GM19035 (cell line): ENCODE data around the gene ROBO2.

ENCODE experiments used
- ATAC-seq: cut with Tn5 transposase; IDR thresholded peaks from one replicate; pipeline ENCODE4 v1.9.1; 2021; ENCODE audit not compliant: unreplicated experiment

The ROBO2 gene, protein sequence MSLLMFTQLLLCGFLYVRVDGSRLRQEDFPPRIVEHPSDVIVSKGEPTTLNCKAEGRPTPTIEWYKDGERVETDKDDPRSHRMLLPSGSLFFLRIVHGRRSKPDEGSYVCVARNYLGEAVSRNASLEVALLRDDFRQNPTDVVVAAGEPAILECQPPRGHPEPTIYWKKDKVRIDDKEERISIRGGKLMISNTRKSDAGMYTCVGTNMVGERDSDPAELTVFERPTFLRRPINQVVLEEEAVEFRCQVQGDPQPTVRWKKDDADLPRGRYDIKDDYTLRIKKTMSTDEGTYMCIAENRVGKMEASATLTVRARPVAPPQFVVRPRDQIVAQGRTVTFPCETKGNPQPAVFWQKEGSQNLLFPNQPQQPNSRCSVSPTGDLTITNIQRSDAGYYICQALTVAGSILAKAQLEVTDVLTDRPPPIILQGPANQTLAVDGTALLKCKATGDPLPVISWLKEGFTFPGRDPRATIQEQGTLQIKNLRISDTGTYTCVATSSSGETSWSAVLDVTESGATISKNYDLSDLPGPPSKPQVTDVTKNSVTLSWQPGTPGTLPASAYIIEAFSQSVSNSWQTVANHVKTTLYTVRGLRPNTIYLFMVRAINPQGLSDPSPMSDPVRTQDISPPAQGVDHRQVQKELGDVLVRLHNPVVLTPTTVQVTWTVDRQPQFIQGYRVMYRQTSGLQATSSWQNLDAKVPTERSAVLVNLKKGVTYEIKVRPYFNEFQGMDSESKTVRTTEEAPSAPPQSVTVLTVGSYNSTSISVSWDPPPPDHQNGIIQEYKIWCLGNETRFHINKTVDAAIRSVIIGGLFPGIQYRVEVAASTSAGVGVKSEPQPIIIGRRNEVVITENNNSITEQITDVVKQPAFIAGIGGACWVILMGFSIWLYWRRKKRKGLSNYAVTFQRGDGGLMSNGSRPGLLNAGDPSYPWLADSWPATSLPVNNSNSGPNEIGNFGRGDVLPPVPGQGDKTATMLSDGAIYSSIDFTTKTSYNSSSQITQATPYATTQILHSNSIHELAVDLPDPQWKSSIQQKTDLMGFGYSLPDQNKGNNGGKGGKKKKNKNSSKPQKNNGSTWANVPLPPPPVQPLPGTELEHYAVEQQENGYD (N-terminal part only)

DNA sequence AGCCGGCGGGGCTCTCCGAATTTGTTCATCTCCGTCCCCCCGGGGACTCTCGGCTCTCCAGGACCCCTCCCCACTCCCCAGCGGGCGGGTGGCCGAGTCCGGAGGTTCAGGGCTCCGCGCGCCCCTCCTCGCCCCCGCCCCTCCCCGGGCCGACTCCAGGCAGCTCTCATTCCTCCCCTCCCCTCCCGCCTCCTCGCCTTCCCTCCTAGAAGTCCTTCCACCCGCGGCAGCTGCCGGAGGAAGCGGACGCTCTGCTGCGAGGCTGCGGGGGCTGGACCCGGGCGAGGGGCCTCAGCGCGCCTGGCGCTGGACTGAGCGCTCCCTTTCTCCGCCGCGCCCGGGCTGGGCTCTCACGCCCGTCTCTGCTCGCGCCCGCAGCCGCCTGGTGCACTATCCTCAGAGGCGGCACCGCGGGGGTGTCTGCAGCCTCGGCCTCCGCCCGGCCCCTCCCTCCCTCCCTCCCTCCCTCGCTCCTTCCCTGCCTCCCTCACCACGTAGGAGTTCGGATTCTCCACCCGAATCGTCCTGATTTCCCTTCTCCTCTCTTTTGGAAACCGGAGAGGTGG, at the start of gene ROBO2:
TSS of gene ROBO2 (plus strand) at position 494 of the 566 bp plus-strand sequence. CDS start 687 bp downstream, outside the sequence.
- no peak for ATAC-seq

DNA sequence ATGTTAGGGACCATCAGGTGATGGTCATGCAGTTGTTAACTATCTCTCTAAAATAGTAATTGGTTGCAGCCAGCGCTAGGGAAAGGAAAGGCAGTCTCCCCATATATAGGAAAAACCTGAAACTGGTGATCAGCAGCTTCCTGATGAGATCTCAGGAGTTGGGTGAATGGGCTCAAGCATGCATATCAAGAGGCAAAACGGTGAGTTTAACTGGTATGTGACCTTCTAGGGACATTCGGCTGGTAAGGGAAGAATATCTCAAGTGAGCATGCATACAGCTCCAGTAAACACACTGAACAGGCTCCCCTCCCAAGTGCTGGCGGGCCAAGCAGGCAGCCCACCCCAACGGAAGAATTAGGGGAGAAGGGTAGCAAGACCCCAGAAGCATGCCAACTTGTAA, 49.3 kb upstream of the ROBO2 start:
- no peak for ATAC-seq

DNA sequence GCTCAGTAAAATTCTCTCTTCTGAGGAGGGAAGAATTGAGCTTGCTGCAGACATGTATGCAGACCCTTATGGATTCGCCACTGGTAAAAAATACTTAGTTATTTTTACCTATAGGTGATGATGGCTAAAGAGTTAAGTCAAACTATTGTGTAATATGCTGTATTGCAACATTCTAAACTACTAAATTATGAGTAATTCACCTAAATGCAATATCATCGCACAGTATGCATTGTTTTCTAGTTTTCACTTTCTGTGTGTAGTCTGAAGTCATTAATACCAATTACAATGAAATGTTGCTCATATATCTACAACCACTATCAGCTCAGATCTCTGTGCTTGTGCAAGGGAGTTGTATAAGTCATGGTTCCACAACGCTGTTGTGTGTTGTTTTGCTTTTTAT, 48.7 kb upstream of the ROBO2 start:
- ATAC-seq, result no peak

DNA sequence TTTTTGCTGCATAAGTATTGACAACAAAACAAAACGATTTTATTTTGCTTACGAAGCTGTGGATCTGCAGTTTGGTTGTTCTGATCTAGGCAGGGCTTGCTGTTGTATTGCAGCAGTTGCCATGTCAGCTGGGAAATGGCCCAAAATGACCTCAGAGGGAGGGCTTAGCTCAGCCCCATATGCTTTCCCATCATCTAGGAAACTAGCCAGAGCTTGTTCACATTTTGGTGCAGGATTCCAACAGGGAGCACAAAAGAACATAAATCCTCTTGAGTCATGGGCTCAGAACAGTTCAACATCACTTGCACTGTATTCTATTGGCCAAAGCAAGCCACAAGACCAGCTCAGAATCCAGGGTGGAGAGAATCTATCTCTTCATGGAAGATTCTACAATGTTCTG, 42.2 kb upstream of the ROBO2 start:
- ATAC-seq, result no peak

DNA sequence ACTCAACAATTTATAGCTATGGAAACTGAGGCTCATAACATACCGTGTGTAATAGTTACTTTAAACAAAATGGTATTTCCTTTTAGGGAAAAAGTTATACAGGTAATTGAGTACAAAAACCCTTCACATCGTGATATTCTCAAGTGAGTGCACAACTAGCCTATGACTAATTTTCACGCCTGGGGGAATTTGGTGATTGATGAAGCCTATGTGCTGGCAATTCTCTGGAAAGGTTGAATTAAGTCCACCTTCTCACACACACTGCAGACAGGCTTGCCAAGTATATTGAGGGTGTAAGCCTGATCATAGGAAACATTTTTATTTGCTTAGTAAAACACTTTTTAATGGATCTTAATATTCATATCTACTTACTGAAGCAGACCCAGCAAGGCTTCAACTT, 41.3 kb upstream of the ROBO2 start:
- no peak for ATAC-seq

DNA sequence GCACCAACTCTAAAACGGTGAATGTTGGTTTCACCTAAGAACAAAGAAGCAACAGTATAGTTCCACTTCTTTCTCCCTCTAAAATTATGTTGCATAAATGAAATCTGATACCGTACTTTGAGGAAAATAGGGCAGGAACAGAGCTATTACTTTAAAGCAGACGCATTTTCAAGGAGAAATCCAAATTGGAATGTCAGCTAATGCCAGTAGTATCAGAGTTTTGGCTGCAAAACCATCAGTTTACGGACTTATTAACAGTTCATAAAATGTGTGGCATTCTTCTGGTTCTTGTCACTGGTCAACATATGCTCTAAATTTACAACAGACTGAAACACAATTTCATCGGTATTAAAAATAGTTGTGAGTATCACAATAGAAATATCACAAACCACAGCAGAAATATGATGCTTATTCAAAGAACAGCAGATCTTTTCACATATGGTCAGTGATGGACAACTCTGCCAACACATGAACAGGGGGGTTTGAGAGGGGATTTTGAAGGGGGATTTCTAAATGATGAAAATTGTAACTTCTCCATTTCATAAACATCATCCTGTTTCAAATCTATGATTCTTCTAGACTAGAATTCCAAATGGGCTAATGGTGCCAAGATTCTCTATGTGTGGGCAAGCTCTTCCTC, 38.7 kb upstream of the ROBO2 start:
- no peak for ATAC-seq

DNA sequence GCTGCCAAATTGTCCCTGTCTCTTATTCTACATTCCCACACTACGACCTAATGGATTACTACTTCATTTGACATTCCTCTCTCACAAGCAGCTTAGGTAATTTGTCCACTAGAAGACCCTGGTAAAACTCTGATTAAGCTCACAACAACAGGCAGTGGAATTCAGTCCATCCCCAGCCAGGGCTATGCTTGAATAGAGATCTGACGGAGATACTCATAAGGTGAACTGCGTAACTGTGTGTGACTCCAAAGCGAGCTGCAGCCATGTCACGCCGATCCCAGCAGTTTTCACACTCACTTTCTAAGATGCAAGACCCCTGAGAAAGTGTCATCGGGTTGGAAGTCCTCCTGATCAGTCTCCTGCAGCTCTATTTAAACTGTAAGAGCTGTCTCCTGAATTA, 25.7 kb upstream of the ROBO2 start:
- no peak for ATAC-seq

DNA sequence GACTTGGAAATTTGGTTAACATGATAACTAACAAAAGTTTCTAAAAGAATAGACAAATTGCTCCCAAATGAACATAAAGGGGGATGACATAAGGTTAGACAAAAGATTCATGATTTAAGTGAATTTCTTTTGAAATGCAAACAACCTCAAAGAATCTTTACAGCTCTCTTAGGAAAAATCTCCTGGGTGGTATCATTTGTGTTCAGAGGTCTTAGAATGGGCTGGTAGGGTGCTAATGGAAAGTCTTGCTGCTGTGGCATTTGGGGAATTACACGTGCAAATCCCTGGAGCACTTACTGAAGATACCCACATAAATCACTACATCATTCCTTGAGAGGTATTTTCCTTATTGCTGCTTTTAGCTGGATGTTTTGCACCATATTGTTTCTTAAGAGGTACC, 14.4 kb upstream of the ROBO2 start:
- ATAC-seq, result no peak

DNA sequence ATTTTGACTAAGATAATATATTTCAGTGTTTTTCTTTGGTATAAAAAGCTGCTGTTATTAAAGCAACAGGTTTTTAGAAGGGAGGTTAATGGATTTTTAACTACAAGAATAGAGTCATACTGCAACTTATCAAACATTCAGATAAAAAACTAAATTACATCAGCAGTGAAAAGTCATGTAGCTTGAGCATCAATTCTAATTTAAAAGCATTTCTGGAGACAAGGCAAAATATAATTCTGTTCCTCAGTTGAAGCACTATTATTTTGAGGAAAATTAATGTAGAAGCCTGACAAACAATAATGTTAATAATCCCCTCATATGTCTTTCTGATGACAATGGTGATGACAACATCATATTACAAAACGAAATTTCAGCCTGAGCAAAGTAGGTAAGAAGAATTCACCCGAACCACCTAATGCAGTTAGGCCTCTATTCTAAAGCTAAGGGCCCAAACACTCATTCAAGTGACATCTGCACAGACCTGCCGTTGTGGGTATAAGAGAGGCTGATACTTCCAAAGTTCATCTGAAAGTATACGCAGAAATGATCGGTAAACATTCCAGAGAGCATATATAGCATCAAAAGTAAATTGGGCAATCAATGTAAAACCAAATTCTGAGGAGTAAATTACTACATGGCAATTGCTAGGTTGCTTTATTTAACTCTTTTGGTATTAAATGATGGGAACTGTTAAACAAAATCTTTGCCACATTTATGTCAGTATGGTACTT, 12.8 kb upstream of the ROBO2 start:
- ATAC-seq, result no peak

DNA sequence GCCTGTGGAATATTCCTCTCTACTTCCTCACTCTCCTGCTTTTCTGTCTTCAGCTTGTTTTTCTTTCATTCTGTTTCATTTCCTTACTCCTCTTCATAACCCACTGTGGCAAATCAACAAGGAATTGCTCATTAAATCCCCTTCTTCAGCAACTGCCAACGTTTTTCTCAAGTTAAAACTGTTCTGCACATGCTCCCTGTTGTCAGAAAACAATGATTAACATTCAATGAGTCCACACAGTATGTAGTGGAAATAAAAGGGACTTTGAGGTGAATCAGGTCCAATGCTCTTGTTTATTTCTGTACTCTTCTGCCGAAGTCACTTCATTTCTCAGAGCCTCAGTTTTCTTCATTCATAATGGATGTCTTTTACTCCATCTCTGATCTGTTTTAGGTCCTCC, 11.9 kb upstream of the ROBO2 start:
- no peak for ATAC-seq

DNA sequence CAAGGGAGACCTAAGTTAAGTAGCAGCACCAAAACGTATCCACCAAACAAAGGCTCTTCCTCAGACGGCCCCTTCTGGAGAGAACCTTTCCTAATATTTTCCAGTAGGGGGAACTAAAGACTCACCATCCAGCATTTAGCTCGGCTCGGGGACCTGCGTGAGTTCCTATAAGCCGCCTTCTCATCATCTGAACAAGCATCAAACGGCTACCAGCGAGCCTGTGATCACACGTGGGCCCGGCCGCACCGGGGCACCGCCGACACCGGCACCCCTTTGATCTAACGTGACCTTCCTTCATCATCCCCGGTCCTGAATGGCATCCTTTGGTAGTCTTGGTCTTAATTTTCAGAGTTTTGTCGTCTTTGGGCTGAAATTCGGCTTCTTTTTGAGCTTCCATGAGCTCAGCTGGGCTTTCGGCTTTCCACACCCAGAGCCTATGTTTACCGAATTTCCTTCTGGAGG, 1.4 kb upstream of the ROBO2 start:
- no peak for ATAC-seq

DNA sequence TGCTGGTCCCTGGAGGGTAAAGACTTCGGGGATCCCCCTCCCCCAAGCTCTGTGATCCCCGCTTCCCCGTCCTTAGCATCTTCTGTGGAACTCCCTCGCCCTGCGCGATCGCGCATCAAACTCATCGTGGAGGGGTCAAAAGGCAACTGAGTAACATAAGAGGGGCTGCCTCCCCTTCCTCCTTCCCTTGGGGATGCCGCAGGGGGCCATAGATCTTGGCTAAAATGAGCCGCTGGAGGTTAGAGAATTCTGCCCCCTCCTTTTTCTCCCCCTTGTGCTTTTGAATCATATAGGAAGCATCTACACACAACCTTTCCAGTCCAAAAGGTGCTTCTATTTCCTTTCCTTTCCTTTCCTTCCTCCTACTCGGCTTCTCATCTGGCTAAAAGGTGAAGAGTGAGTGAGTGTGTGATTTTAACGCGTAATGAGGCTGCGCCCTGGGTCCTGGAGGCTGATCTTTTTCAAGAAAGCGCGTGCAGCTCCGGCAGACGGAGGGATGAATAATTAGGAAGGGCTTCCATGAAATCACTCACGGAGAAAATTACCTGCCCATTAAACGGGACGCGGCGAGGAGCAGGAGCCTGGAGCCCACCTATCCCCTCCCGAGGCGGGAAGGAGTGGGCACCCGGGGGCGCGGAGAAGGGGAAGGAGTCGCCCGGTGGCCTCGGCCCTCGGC, 831 bp upstream of the ROBO2 start:
- ATAC-seq, result no peak

DNA sequence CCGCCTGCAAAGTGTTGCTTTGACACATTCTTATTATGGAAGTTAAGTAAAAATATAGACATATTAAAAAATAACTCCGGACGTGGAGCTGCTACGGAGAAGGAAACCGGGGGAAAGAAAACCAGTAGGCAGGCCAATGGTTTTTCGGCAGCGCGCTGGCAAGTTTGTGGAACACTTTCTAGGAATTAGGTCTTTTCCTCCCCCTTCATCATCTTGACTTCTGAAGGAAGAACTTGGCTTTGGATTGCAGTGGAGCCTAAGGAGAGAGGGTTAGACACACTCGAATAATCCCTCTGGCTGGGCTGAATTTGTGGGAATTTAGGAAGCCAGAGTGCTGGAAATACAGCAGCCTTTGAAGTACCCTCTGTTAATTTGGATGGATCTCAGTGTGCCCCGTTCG, 317 bp downstream of the ROBO2 start:
- no peak for ATAC-seq

DNA sequence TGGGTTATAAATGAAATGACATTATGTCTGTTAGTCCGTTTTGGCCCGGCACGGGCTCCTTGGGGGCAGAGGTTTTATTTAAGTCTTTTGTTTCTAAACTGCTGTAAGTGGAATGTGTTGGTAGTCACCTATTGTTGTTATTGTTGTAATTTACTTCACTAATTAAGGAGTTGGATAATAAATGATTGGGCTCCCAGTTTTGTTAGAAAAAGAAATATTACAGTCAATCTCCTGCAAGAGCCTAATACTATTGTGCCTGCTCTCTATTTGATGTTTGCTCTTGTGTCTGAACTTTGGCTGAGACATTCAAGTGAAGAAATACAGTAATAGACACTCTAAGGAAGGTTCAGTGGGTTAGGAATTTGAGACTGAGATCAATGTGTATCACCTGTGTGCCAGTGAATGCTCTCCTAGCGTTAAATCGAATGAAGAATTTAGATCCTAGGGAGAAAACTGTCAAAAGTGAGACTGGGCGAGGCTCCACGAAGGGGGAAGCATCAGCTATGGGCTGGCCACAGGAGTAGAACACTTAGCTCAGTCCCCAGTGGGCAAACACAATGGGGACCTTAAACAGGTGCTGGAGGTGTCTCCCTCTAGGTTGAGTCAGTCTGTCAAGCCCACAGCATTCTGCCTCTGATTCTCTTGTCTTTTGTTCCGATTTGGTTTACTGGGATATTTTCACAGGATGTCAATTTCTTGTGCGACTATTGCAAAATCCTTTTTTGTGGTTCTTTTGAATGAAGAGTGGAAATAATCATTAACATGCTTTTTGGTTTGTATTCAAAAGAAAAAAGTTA, 1.2 kb downstream of the ROBO2 start:
- no peak for ATAC-seq

DNA sequence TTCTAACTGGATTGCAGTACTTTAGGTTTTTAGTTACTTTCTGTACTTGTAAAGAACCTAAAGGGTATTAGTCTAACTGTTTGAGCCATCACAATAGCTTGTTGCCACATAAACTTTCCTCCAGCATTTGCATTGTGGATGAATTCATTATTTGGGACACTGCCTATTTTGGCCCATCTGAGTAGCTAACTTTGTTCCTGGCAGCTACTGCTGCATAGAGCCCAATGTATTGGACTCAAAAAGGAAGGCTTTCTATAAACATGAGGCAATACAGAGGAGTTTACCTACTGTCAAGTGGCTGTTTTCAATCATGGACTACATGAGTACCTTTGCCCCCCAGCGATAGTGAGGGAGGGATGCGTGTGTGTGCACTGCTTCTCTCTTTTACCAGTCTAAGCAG, 1.9 kb downstream of the ROBO2 start:
- no peak for ATAC-seq

DNA sequence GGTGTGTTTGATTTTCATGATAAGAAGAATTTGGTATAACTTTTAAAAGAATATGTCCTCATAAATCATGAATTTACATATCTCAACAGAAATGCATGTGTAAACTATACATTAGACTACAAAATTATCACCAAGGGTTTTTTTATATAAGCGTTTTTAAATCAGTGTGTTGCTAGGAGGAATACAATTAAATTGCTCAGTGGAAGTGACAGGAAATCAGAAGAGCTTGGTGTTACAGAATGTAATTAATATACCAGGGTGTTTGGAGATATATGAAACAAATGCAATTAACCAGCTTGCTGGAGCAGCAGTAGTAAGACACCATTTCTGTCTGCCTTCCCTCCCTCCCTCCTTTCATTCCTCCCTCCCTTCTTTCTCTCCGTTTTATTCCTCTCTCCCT, 2.4 kb downstream of the ROBO2 start:
- ATAC-seq, result no peak

DNA sequence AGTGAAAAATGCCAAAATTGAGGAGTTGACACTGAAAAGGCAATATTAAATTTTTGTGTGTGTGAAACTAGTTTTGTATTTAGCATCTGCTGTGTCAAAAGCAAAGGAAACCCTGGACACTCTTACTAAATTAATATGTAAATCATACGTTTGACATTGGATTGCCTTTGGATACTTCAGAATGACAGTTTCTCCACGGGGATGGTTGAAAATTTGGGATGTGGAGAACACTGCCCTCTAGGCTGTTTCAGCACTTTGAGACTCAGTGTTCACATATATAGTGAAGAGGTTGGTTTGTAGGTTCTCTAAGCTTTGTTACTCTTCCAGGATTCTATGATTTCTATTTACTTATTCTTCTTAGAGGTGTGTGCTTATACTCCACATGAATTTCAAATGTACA, 3.0 kb downstream of the ROBO2 start:
- no peak for ATAC-seq

DNA sequence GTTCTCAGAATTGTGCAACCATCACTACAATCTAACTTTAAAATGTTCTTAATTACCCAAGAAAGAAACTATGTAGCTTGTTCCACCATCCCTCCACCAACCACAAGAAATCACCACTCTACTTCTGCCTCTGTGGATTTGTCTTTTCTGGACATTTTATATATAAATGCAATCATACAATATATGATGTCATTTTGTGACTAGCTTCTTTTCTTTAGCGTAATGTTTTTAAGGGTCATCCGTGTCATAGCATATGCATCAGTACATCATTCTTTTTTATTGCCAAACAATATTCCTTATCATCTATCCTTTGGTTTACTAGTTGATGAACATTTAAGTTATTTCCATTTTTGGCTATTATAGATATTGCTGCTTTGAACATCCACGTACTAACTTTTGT, 5.8 kb downstream of the ROBO2 start:
- ATAC-seq, result no peak

DNA sequence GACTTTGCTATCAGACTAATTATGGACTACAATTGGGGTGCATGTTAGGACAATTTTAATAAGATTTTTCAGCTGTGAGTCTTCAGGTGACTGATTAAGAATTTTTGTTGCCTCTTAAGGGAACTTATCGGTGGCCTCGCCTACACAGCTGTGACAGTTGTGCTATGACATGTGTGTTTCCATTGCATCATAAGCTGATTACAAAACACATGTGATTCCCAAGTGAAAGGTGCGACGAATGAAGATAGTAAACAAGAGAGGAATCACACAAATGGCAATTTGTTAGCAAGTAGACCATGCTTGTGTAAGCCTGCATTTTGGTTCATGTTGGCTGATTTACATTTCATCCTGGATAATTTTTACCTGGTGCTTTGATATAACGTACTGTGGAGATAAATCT, 8.3 kb downstream of the ROBO2 start:
- no peak for ATAC-seq
